Osteocyte (in vitro differentiated cells): ENCODE measurements around the gene FGF7. TPM values are rescaled to one million over a fixed set of nuclear protein-coding genes. Genes with fewer than 3 reads are reported as not detected.

ENCODE experiments used
- DNase-seq: peaks from one replicate; pipeline ENCODE4 v3.0.0; 2021; ENCODE audit warnings: mixed read lengths; ENCODE audit not compliant: unreplicated experiment; ENCODE audit errors: extremely low spot score
- H3K27ac Mint-ChIP-seq: one replicate; pipeline ENCODE4 v1.8.0; 2021; ENCODE audit warnings: mild to moderate bottlenecking, mixed read lengths; ENCODE audit not compliant: unreplicated experiment
- H3K27me3 Mint-ChIP-seq: one replicate; pipeline ENCODE4 v1.8.0; 2021; ENCODE audit warnings: mixed read lengths; ENCODE audit not compliant: unreplicated experiment
- H3K36me3 Mint-ChIP-seq: one replicate; pipeline ENCODE4 v1.8.0; 2021; ENCODE audit warnings: mixed read lengths; ENCODE audit not compliant: unreplicated experiment
- H3K4me1 Mint-ChIP-seq: one replicate; pipeline ENCODE4 v1.8.0; 2021; ENCODE audit warnings: mixed read lengths; ENCODE audit not compliant: unreplicated experiment
- H3K4me3 Mint-ChIP-seq: one replicate; pipeline ENCODE4 v1.8.0; 2021; ENCODE audit warnings: mild to moderate bottlenecking, moderate library complexity, mixed read lengths; ENCODE audit not compliant: unreplicated experiment
- H3K9me3 Mint-ChIP-seq: one replicate; pipeline ENCODE4 v1.8.0; 2021; ENCODE audit warnings: mixed read lengths; ENCODE audit not compliant: unreplicated experiment
- CTCF ChIP-seq: fragments of 200-600 bp; sonication (generic); IDR thresholded peaks from 2 replicates; pipeline ENCODE4 v1.5.0; 2021; ENCODE audit warnings: antibody characterized with exemption, mild to moderate bottlenecking, moderate library complexity
- total RNA-seq: library from RNA; stranded (reverse); gene quantifications from 2 replicates; pipeline ENCODE4 v1.2.1, GENCODE V29; 2021

FGF7 gene
- total RNA-seq, 1 donor from 2014 or later: 0.32 TPM

GRCh38 chr15:49415149-49415548, 7.9 kb upstream of the FGF7 start:
- Mint-ChIP-seq H3K9me3 (no peaks in the 10 kb centered on the region), H3K4me1 (peaks cover 16% of the 10 kb centered on the region)
- no peak for DNase-seq

GRCh38 chr15:49415638-49416037, 7.4 kb upstream of the FGF7 start:
- Mint-ChIP-seq H3K36me3 (no peaks in the 10 kb centered on the region), H3K27ac (no peak overlapping the region), H3K27me3 (no peaks in the 10 kb centered on the region), H3K4me1 (peaks cover 15% of the 10 kb centered on the region), H3K9me3 (no peaks in the 10 kb centered on the region), H3K4me3 (no peak overlapping the region)
- TF ChIP-seq CTCF: no peak
- no peak for DNase-seq

More at GRCh38 chr15:49415149-49415548, 7.9 kb upstream of the FGF7 start:
- H3K4me3 Mint-ChIP-seq: no peak overlapping the region
- no peak overlapping the region for H3K27ac Mint-ChIP-seq
- no peaks in the 10 kb centered on the region for H3K36me3 Mint-ChIP-seq
- TF ChIP-seq CTCF: no peak
- peaks cover 2% of the 10 kb centered on the region for H3K27me3 Mint-ChIP-seq

GRCh38 chr15:49418811-49419210, 4.2 kb upstream of the FGF7 start:
- H3K27me3 Mint-ChIP-seq: no peaks in the 10 kb centered on the region
- no peak overlapping the region for H3K4me3 Mint-ChIP-seq
- no peaks in the 10 kb centered on the region for H3K36me3 Mint-ChIP-seq
- no peak for TF ChIP-seq CTCF
- peaks cover 16% of the 10 kb centered on the region for H3K4me1 Mint-ChIP-seq
- no peaks in the 10 kb centered on the region for H3K9me3 Mint-ChIP-seq
- H3K27ac Mint-ChIP-seq: no peak overlapping the region
- DNase-seq: no peak

- Mint-ChIP-seq H3K4me1 (peaks cover 2% of the 10 kb centered on the region), H3K9me3 (no peaks in the 10 kb centered on the region), H3K27ac (no peak overlapping the region), H3K36me3 (no peaks in the 10 kb centered on the region), H3K4me3 (peak overlapping the region; percentile 41), H3K27me3 (no peaks in the 10 kb centered on the region)
- DNase-seq: peak; percentile 82
- peak; percentile 88 for TF ChIP-seq CTCF
Measured at GRCh38 chr15:49421991-49422390, 1.1 kb upstream of the FGF7 start.

GRCh38 chr15:49423901-49424550, 984 bp downstream of the FGF7 start:
- no peak overlapping the region for H3K27ac Mint-ChIP-seq
- TF ChIP-seq CTCF: no peak
- no peaks in the 10 kb centered on the region for H3K36me3 Mint-ChIP-seq
- H3K4me1 Mint-ChIP-seq: peaks cover 2% of the 10 kb centered on the region
- H3K9me3 Mint-ChIP-seq: no peaks in the 10 kb centered on the region
- no peak overlapping the region for H3K4me3 Mint-ChIP-seq
- H3K27me3 Mint-ChIP-seq: no peaks in the 10 kb centered on the region
- no peak for DNase-seq
